ENCODE data around the gene ERCC5.

ERCC5 gene

DNA sequence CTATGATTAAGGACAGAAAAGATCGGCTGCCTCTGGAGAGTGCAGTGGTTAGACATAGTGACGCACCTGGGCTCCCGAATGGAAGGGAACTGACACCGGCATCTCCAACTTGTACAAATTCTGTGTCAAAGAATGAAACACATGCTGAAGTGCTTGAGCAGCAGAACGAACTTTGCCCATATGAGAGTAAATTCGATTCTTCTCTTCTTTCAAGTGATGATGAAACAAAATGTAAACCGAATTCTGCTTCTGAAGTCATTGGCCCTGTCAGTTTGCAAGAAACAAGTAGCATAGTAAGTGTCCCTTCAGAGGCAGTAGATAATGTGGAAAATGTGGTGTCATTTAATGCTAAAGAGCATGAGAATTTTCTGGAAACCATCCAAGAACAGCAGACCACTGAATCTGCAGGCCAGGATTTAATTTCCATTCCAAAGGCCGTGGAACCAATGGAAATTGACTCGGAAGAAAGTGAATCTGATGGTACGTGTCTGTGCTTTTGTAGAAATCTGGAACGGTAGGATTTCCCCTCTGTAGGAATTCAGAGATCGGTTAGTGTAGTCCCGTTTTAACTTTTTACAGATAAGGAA, 16.9 kb downstream of the ERCC5 start:
- H3K27me3 ChIP-seq (ENCODE audit: control insufficient read depth in 1 of 2, insufficient read depth in 1 of 2, low read length in 2 of 2): no peaks in the 10 kb centered on the region
- no peak overlapping the region for H2BK12ac ChIP-seq (ENCODE audit: low read length in 2 of 2)
- peaks cover 2% of the 10 kb centered on the region for H3K4me1 ChIP-seq (ENCODE audit: control insufficient read depth, insufficient read depth, low read depth, low read length)
- no peak overlapping the region for H2AFZ ChIP-seq (ENCODE audit: low read depth, low read length)
- H3K18ac ChIP-seq (ENCODE audit: low read depth in 1 of 2, low read length in 2 of 2): no peak overlapping the region
- no peak overlapping the region for H4K91ac ChIP-seq (ENCODE audit: low read length)
- no peak overlapping the region for H3K4me3 ChIP-seq (ENCODE audit: insufficient read depth in 1 of 2, low read depth in 1 of 2, low read length in 2 of 2)
- H3K9ac ChIP-seq (ENCODE audit: low read length): no peak overlapping the region
- H4K8ac ChIP-seq (ENCODE audit: low read length): no peak overlapping the region
- no peak overlapping the region for H3K27ac ChIP-seq (ENCODE audit: low read length, poor library complexity, severe bottlenecking)
- no peak overlapping the region for H3K14ac ChIP-seq (ENCODE audit: low read length in 2 of 2)
- no peak for DNase-seq
- 97% methylated on average over 13 of the region's 13 CpGs for WGBS
- no peak overlapping the region for H2BK120ac ChIP-seq (ENCODE audit: low read depth, low read length)
- H3K4me2 ChIP-seq (ENCODE audit: low read length, poor library complexity, severe bottlenecking): no peak overlapping the region
- H2BK15ac ChIP-seq (ENCODE audit: low read depth, poor library complexity, severe bottlenecking): no peak overlapping the region
- peaks cover 39 to 98% of the 10 kb centered on the region in 2 experiments for H3K36me3 ChIP-seq (ENCODE audit: control insufficient read depth in 1 of 2, insufficient read depth in 2 of 2, low read depth in 1 of 2, low read length in 2 of 2)
- no peak overlapping the region for H3K23ac ChIP-seq (ENCODE audit: low read length in 2 of 2)
- H2BK5ac ChIP-seq (ENCODE audit: low read depth, low read length, poor library complexity, severe bottlenecking): no peak overlapping the region
- H2AK5ac ChIP-seq (ENCODE audit: low read length, severe bottlenecking): no peak overlapping the region
- no peak overlapping the region for H3K4ac ChIP-seq (ENCODE audit: low read depth in 1 of 2, low read length in 2 of 2)
- peaks cover 31% of the 10 kb centered on the region for H3K79me1 ChIP-seq (replicated peaks; ENCODE audit: low read length, poor library complexity, severe bottlenecking)
- peaks cover 7% of the 10 kb centered on the region for H3K9me3 ChIP-seq (ENCODE audit: control insufficient read depth, low read length)

GRCh38 chr13:102863590-102863989, 17.8 kb downstream of the ERCC5 start:
- Histone ChIP-seq H3K27ac (ENCODE audit: low read length, poor library complexity, severe bottlenecking) (no peak overlapping the region), H3K36me3 (ENCODE audit: control insufficient read depth in 1 of 2, insufficient read depth in 2 of 2, low read depth in 1 of 2, low read length in 2 of 2) (peaks cover 42 to 98% of the 10 kb centered on the region in 2 experiments), H4K91ac (ENCODE audit: low read length) (no peak overlapping the region), H2BK5ac (ENCODE audit: low read depth, low read length, poor library complexity, severe bottlenecking) (no peak overlapping the region), H2BK15ac (ENCODE audit: low read depth, poor library complexity, severe bottlenecking) (no peak overlapping the region), H2BK120ac (ENCODE audit: low read depth, low read length) (no peak overlapping the region), H3K23ac (ENCODE audit: low read length in 2 of 2) (no peak overlapping the region), H3K18ac (ENCODE audit: low read depth in 1 of 2, low read length in 2 of 2) (no peak overlapping the region), H3K14ac (ENCODE audit: low read length in 2 of 2) (no peak overlapping the region), H3K9me3 (ENCODE audit: control insufficient read depth, low read length) (peaks cover 7% of the 10 kb centered on the region), H2BK12ac (ENCODE audit: low read length in 2 of 2) (no peak overlapping the region), H2AFZ (ENCODE audit: low read depth, low read length) (no peak overlapping the region), H3K27me3 (ENCODE audit: control insufficient read depth in 1 of 2, insufficient read depth in 1 of 2, low read length in 2 of 2) (no peaks in the 10 kb centered on the region), H2AK5ac (ENCODE audit: low read length, severe bottlenecking) (no peak overlapping the region), H3K4me1 (ENCODE audit: control insufficient read depth, insufficient read depth, low read depth, low read length) (peaks cover 2% of the 10 kb centered on the region), H4K8ac (ENCODE audit: low read length) (no peak overlapping the region), H3K4ac (ENCODE audit: low read depth in 1 of 2, low read length in 2 of 2) (no peak overlapping the region), H3K4me3 (ENCODE audit: insufficient read depth in 1 of 2, low read depth in 1 of 2, low read length in 2 of 2) (no peak overlapping the region), H3K4me2 (ENCODE audit: low read length, poor library complexity, severe bottlenecking) (no peak overlapping the region), H3K9ac (ENCODE audit: low read length) (no peak overlapping the region), H3K79me1 (replicated peaks; ENCODE audit: low read length, poor library complexity, severe bottlenecking) (peaks cover 35% of the 10 kb centered on the region)
- 97% methylated on average over 4 of the region's 4 CpGs for WGBS
- DNase-seq: no peak

GRCh38 chr13:102868366-102868936, 22.6 kb downstream of the ERCC5 start:
- no peak overlapping the region for H2BK12ac ChIP-seq (ENCODE audit: low read length in 2 of 2)
- WGBS: 94% methylated on average over 5 of the region's 5 CpGs
- no peaks in the 10 kb centered on the region for H3K27me3 ChIP-seq (ENCODE audit: control insufficient read depth in 1 of 2, insufficient read depth in 1 of 2, low read length in 2 of 2)
- no peak overlapping the region for H3K4me2 ChIP-seq (ENCODE audit: low read length, poor library complexity, severe bottlenecking)
- H3K23ac ChIP-seq (ENCODE audit: low read length in 2 of 2): no peak overlapping the region
- no peak overlapping the region for H3K4me3 ChIP-seq (ENCODE audit: insufficient read depth in 1 of 2, low read depth in 1 of 2, low read length in 2 of 2)
- no peak overlapping the region for H4K8ac ChIP-seq (ENCODE audit: low read length)
- H3K9me3 ChIP-seq (ENCODE audit: control insufficient read depth, low read length): peaks cover 7% of the 10 kb centered on the region
- H3K4me1 ChIP-seq (ENCODE audit: control insufficient read depth, insufficient read depth, low read depth, low read length): peaks cover 8% of the 10 kb centered on the region
- H3K4ac ChIP-seq (ENCODE audit: low read depth in 1 of 2, low read length in 2 of 2): no peak overlapping the region
- no peak overlapping the region for H2BK5ac ChIP-seq (ENCODE audit: low read depth, low read length, poor library complexity, severe bottlenecking)
- no peak overlapping the region for H4K91ac ChIP-seq (ENCODE audit: low read length)
- H2AK5ac ChIP-seq (ENCODE audit: low read length, severe bottlenecking): peak overlapping the region; percentile 18
- peak overlapping the region; percentile 13 for H3K9ac ChIP-seq (ENCODE audit: low read length)
- H2BK120ac ChIP-seq (ENCODE audit: low read depth, low read length): no peak overlapping the region
- H3K36me3 ChIP-seq (ENCODE audit: control insufficient read depth in 1 of 2, insufficient read depth in 2 of 2, low read depth in 1 of 2, low read length in 2 of 2): peaks cover 36 to 89% of the 10 kb centered on the region in 2 experiments
- H3K18ac ChIP-seq (ENCODE audit: low read depth in 1 of 2, low read length in 2 of 2): no peak overlapping the region
- H3K79me1 ChIP-seq (replicated peaks; ENCODE audit: low read length, poor library complexity, severe bottlenecking): peaks cover 30% of the 10 kb centered on the region
- H2BK15ac ChIP-seq (ENCODE audit: low read depth, poor library complexity, severe bottlenecking): no peak overlapping the region
- H3K27ac ChIP-seq (ENCODE audit: low read length, poor library complexity, severe bottlenecking): no peak overlapping the region
- DNase-seq: no peak
- no peak overlapping the region for H2AFZ ChIP-seq (ENCODE audit: low read depth, low read length)
- no peak overlapping the region for H3K14ac ChIP-seq (ENCODE audit: low read length in 2 of 2)

DNA sequence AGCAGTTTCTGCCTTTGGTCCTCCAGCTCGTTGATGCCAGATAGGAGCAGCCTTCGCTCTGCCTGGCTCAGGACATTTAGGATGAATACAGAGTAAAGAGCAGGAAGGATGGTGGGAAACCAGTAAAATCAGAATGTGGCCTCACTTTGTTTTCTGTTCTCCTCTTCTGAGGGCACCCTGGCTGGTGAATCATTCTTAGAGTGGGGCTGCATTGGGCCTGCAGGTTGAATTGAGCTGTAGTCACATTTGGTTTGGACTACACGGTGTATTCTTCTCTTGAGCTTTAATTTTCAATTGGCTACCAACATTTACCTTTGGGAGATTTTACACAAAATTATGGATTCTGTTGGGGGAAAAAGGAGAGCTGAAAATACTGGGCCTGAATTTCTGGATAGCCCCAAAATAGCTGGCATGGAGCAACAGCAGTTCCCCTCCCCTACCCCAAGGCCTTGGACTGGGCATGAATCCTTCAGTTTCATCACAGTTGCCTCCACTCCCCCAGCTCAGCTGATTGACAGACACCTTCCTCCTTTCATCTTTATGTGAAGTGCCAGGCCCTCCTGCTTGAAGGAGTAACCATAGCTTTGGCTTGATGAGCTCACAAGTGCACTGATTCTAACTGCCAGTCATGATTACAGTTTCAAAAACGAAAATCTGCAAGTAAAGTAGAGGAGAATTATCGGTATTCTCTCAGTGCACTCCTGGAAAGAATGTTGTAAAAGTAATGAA, 24.3 kb downstream of the ERCC5 start:
- H3K4me2 ChIP-seq (ENCODE audit: low read length, poor library complexity, severe bottlenecking): no peak overlapping the region
- H3K27me3 ChIP-seq (ENCODE audit: control insufficient read depth in 1 of 2, insufficient read depth in 1 of 2, low read length in 2 of 2): no peaks in the 10 kb centered on the region
- no peak overlapping the region for H2BK15ac ChIP-seq (ENCODE audit: low read depth, poor library complexity, severe bottlenecking)
- WGBS: 66% methylated on average over 5 of the region's 5 CpGs
- no peak overlapping the region for H2BK120ac ChIP-seq (ENCODE audit: low read depth, low read length)
- peaks cover 30 to 87% of the 10 kb centered on the region in 2 experiments for H3K36me3 ChIP-seq (ENCODE audit: control insufficient read depth in 1 of 2, insufficient read depth in 2 of 2, low read depth in 1 of 2, low read length in 2 of 2)
- H2AFZ ChIP-seq (ENCODE audit: low read depth, low read length): no peak overlapping the region
- H3K14ac ChIP-seq (ENCODE audit: low read length in 2 of 2): no peak overlapping the region
- no peak overlapping the region for H3K18ac ChIP-seq (ENCODE audit: low read depth in 1 of 2, low read length in 2 of 2)
- no peak overlapping the region for H3K4ac ChIP-seq (ENCODE audit: low read depth in 1 of 2, low read length in 2 of 2)
- H3K9me3 ChIP-seq (ENCODE audit: control insufficient read depth, low read length): no peaks in the 10 kb centered on the region
- H4K91ac ChIP-seq (ENCODE audit: low read length): no peak overlapping the region
- no peak overlapping the region for H2BK12ac ChIP-seq (ENCODE audit: low read length in 2 of 2)
- H2AK5ac ChIP-seq (ENCODE audit: low read length, severe bottlenecking): no peak overlapping the region
- peaks cover 8% of the 10 kb centered on the region for H3K4me1 ChIP-seq (ENCODE audit: control insufficient read depth, insufficient read depth, low read depth, low read length)
- no peak overlapping the region for H2BK5ac ChIP-seq (ENCODE audit: low read depth, low read length, poor library complexity, severe bottlenecking)
- DNase-seq: no peak
- H4K8ac ChIP-seq (ENCODE audit: low read length): no peak overlapping the region
- peak overlapping the region; percentile 3 for H3K27ac ChIP-seq (ENCODE audit: low read length, poor library complexity, severe bottlenecking)
- peaks cover 23% of the 10 kb centered on the region for H3K79me1 ChIP-seq (replicated peaks; ENCODE audit: low read length, poor library complexity, severe bottlenecking)
- H3K23ac ChIP-seq (ENCODE audit: low read length in 2 of 2): no peak overlapping the region
- H3K4me3 ChIP-seq (ENCODE audit: insufficient read depth in 1 of 2, low read depth in 1 of 2, low read length in 2 of 2): no peak overlapping the region
- peak overlapping the region; percentile 60 for H3K9ac ChIP-seq (ENCODE audit: low read length)

All from mesenchymal stem cell (in vitro differentiated cells and primary cell).